Left lung (tissue), 10 donors: ENCODE measurements around the gene FSCN2. TPM values are rescaled to one million over a fixed set of nuclear protein-coding genes. Genes with fewer than 3 reads are reported as not detected.
A peak's percentile ranks its signal among the peaks of the same experiment; 100 is the strongest.

Experiments
- ATAC-seq: fragments of 200-7000 bp; cut with Tn5 transposase; one replicate; pipeline ENCODE4 v1.9.1; 2020; ENCODE audit warnings: moderate library complexity
- DNase-seq, 4 donors: peaks; one replicate each; pipeline ENCODE4 v3.0.0-alpha.2; 2013 to 2020
- H3K27ac ChIP-seq, 2 donors: fragments of 200-600 bp; sonication (generic) in 1 of 2; one replicate each; pipeline versions ENCODE4 v1.5.0 to v1.8.0; 2020 to 2021
- H3K27me3 ChIP-seq, 2 donors: fragments of 200-600 bp; sonication (generic) in 1 of 2; one replicate each; pipeline versions ENCODE4 v1.5.0 to v1.8.0; 2020 to 2021
- H3K36me3 ChIP-seq, 2 donors: fragments of 200-600 bp; sonication (generic) in 1 of 2; one replicate each; pipeline versions ENCODE4 v1.5.0 to v1.8.0; 2020 to 2021
- H3K4me1 ChIP-seq, 2 donors: fragments of 200-600 bp; one replicate each; pipeline ENCODE4 v1.8.0; 2021
- H3K4me3 ChIP-seq, 2 donors: fragments of 200-600 bp; sonication (generic) in 1 of 2; one replicate each; pipeline versions ENCODE4 v1.5.0 to v1.8.0; 2020 to 2021; ENCODE audit warnings: mild to moderate bottlenecking in 1 of 2
- H3K9me3 ChIP-seq, 2 donors: fragments of 200-600 bp; sonication (generic) in 1 of 2; one replicate each; pipeline versions ENCODE4 v1.5.0 to v1.8.0; 2020 to 2021
- CTCF ChIP-seq, 2 donors: fragments of 200-600 bp; sonication (generic) in 1 of 2; IDR thresholded peaks; one replicate each; pipeline versions ENCODE4 v1.5.0 to v1.8.0; 2021; ENCODE audit warnings: antibody characterized with exemption in 2 of 2
- intact Hi-C, 2 donors: fragments of 100-400 bp; cut with DNase I; formaldehyde crosslinking; loops; one replicate each; pipeline versions ENCODE4 v1.11.2 to v1.14.2; 2022
- polyA plus RNA-seq, 6 donors: library from polyadenylated mRNA; unstranded; fragments of 120-200 nt; gene quantifications; one replicate each; pipeline ENCODE4 v1.2.1, GENCODE V29; 2013; ENCODE audit not compliant: insufficient read length in 6 of 6
- total RNA-seq, 2 donors: library from RNA; stranded (reverse); fragmentation: NEBNext Ultra II Directional; extraction: Animal tissue kit (Norgen Biotek cat#: 25700); gene quantifications; one replicate each; pipeline ENCODE4 v1.2.1, GENCODE V29; 2021
- donor health status: DM: no; HTN: yes; CAD: no.
- donor health status: DM: no; HTN: no; CAD: no.

FSCN2 gene
- total and polyA plus RNA-seq, 8 donors: 0.92 to 3.4 (median 1.9) TPM

GRCh38 chr17:81556175-81556691, 28.1 kb downstream of the FSCN2 start:
- peaks cover 0 to 55% of the 10 kb centered on the region in 2 donors for H3K36me3 ChIP-seq
- no peak overlapping the region for H3K4me3 ChIP-seq
- H3K27ac ChIP-seq: peak overlapping the region in 1 of 2 donors; percentile 26
- DNase-seq: peak in 1 of 4 donors; percentile 57
- TF ChIP-seq CTCF (IDR thresholded peaks at IDR 0.05): no peak
- peak; percentile 42 for ATAC-seq
- H3K9me3 ChIP-seq: no peaks in the 10 kb centered on the region
- H3K4me1 ChIP-seq: peaks cover 14 to 55% of the 10 kb centered on the region in 2 donors
- no peaks in the 10 kb centered on the region for H3K27me3 ChIP-seq
- intact Hi-C loops: no loop called here

- Histone ChIP-seq H3K27me3 (no peaks in the 10 kb centered on the region), H3K27ac (peak overlapping the region in 1 of 2 donors; percentile 26), H3K9me3 (no peaks in the 10 kb centered on the region), H3K4me3 (no peak overlapping the region), H3K36me3 (peaks cover 0 to 61% of the 10 kb centered on the region in 2 donors), H3K4me1 (peaks cover 11 to 56% of the 10 kb centered on the region in 2 donors)
- TF ChIP-seq CTCF (IDR thresholded peaks at IDR 0.05): no peak
- intact Hi-C loops: no loop called here
- DNase-seq: peak in 1 of 4 donors; percentile 37
- ATAC-seq: no peak
Observed at GRCh38 chr17:81556863-81557262, 28.7 kb downstream of the FSCN2 start.

- intact Hi-C loops: no loop called here
- Histone ChIP-seq H3K27ac (no peak overlapping the region), H3K27me3 (no peaks in the 10 kb centered on the region), H3K9me3 (no peaks in the 10 kb centered on the region), H3K36me3 (peaks cover 0 to 68% of the 10 kb centered on the region in 2 donors), H3K4me1 (peaks cover 11 to 62% of the 10 kb centered on the region in 2 donors), H3K4me3 (no peak overlapping the region)
- peak in 1 of 4 donors; percentile 34 for DNase-seq
- no peak for ATAC-seq
- TF ChIP-seq CTCF (IDR thresholded peaks at IDR 0.05): no peak
Observed at GRCh38 chr17:81557276-81558114, 29.3 kb downstream of the FSCN2 start.

GRCh38 chr17:81558115-81558468, 29.9 kb downstream of the FSCN2 start:
- Histone ChIP-seq H3K4me3 (no peak overlapping the region), H3K27me3 (no peaks in the 10 kb centered on the region), H3K36me3 (peaks cover 0 to 74% of the 10 kb centered on the region in 2 donors), H3K27ac (no peak overlapping the region), H3K4me1 (peaks cover 11 to 64% of the 10 kb centered on the region in 2 donors), H3K9me3 (no peaks in the 10 kb centered on the region)
- no peak for ATAC-seq
- DNase-seq: peak in 1 of 4 donors; percentile 57
- intact Hi-C loops: no loop called here
- no peak for TF ChIP-seq CTCF (IDR thresholded peaks at IDR 0.05)
